GM12891 (cell line): ENCODE data around the gene GRHL1.

ENCODE experiments used
- POLR2A ChIP-seq: IDR thresholded peaks from 2 replicates; pipeline ENCODE4 v1.6.1; 2011; ENCODE audit warnings: low read depth, low read length, control low read depth
- POLR2AphosphoS5 ChIP-seq: IDR thresholded peaks from 2 replicates; pipeline ENCODE4 v1.6.1; 2011; ENCODE audit warnings: low read depth, low read length, control low read depth

GRCh38 chr2:9937258-9937657 lies 14.2 kb upstream of the GRHL1 start:
- TF ChIP-seq POLR2A (no peak), POLR2AphosphoS5 (no peak)
